Trophoblast cell (in vitro differentiated cells and primary cell): ENCODE results near the gene ZNF316.

Source experiments
- DNase-seq, 2 donors: peaks; one replicate each; pipeline ENCODE4 v3.0.0-alpha.2; 2016
- H2AFZ ChIP-seq: 2 replicates; pipeline ENCODE4 v1.6.1; 2013; ENCODE audit warnings: low read length, moderate library complexity, mild to moderate bottlenecking; ENCODE audit not compliant: insufficient read depth, poor library complexity
- H2AK5ac ChIP-seq: 2 replicates; pipeline ENCODE4 v1.6.1; 2013; ENCODE audit warnings: mild to moderate bottlenecking, low read length
- H2BK120ac ChIP-seq: 2 replicates; pipeline ENCODE4 v1.6.1; 2013; ENCODE audit warnings: low read length, mild to moderate bottlenecking, moderate library complexity; ENCODE audit not compliant: insufficient read depth, poor library complexity
- H2BK12ac ChIP-seq: 2 replicates; pipeline ENCODE4 v1.6.1; 2013; ENCODE audit warnings: mild to moderate bottlenecking, low read length, moderate library complexity
- H2BK5ac ChIP-seq: 2 replicates; pipeline ENCODE4 v1.6.1; 2013; ENCODE audit warnings: low read length, low read depth, moderate library complexity, mild to moderate bottlenecking; ENCODE audit not compliant: poor library complexity
- H3K14ac ChIP-seq: 2 replicates; pipeline ENCODE4 v1.6.1; 2013; ENCODE audit warnings: mild to moderate bottlenecking, low read length
- H3K18ac ChIP-seq: 2 replicates; pipeline ENCODE4 v1.6.1; 2013; ENCODE audit warnings: mild to moderate bottlenecking, low read length
- H3K23ac ChIP-seq: 2 replicates; pipeline ENCODE4 v1.6.1; 2013; ENCODE audit warnings: low read length
- H3K27ac ChIP-seq: 2 replicates; pipeline ENCODE4 v1.5.1; 2013; ENCODE audit warnings: low read depth, mild to moderate bottlenecking, inconsistent platforms, low read length, moderate library complexity
- H3K27me3 ChIP-seq: 2 replicates; pipeline ENCODE4 v1.6.1; 2013; ENCODE audit warnings: inconsistent platforms, mild to moderate bottlenecking, low read length, moderate library complexity; ENCODE audit not compliant: insufficient read depth
- H3K36me3 ChIP-seq, 2 experiments: 1 replicate in 1 of 2; 2 replicates in 1 of 2; pipeline ENCODE4 v1.6.1; 2013; ENCODE audit warnings: low read length in 2 of 2, mild to moderate bottlenecking in 2 of 2, moderate library complexity in 1 of 2; ENCODE audit not compliant: insufficient read depth in 2 of 2, control insufficient read depth in 1 of 2
- H3K4ac ChIP-seq: 2 replicates; pipeline ENCODE4 v1.6.1; 2013; ENCODE audit warnings: low read depth, mild to moderate bottlenecking, low read length, moderate library complexity
- H3K4me1 ChIP-seq, 2 experiments: 1 replicate in 1 of 2; 2 replicates in 1 of 2; pipeline ENCODE4 v1.6.1; 2013; ENCODE audit warnings: low read length in 2 of 2, mild to moderate bottlenecking in 2 of 2, moderate library complexity in 1 of 2; ENCODE audit not compliant: insufficient read depth in 2 of 2, control insufficient read depth in 1 of 2
- H3K4me2 ChIP-seq: 2 replicates; pipeline ENCODE4 v1.6.1; 2013; ENCODE audit warnings: inconsistent platforms, mild to moderate bottlenecking, low read length, moderate library complexity
- H3K4me3 ChIP-seq: 2 replicates; pipeline ENCODE4 v1.5.1; 2013; ENCODE audit warnings: mild to moderate bottlenecking, low read depth, low read length, inconsistent platforms
- H3K79me1 ChIP-seq: one replicate; pipeline ENCODE4 v1.6.1; 2013; ENCODE audit warnings: low read length
- H3K79me2 ChIP-seq: 2 replicates; pipeline ENCODE4 v1.6.1; 2013; ENCODE audit warnings: low read length, mild to moderate bottlenecking; ENCODE audit not compliant: control insufficient read depth, insufficient read depth, poor library complexity
- H3K9ac ChIP-seq: 2 replicates; pipeline ENCODE4 v1.6.1; 2013; ENCODE audit warnings: mild to moderate bottlenecking, low read length
- H3K9me3 ChIP-seq: 2 replicates; pipeline ENCODE4 v1.6.1; 2013; ENCODE audit warnings: low read depth, mild to moderate bottlenecking, control low read depth, inconsistent platforms, low read length; ENCODE audit not compliant: insufficient read depth
- H4K12ac ChIP-seq: 2 replicates; pipeline ENCODE4 v1.6.1; 2013; ENCODE audit warnings: low read depth, mild to moderate bottlenecking, low read length, moderate library complexity
- H4K8ac ChIP-seq: 2 replicates; pipeline ENCODE4 v1.6.1; 2013; ENCODE audit warnings: low read depth, mild to moderate bottlenecking, low read length, moderate library complexity
- H4K91ac ChIP-seq: one replicate; pipeline ENCODE4 v1.6.1; 2013; ENCODE audit warnings: low read depth, mild to moderate bottlenecking, low read length, moderate library complexity
- WGBS: extraction: QIAGEN DNeasy Blood & Tissue Kit; methylation state at CpG from one replicate; pipeline ENCODE4 v1.1.7; 2013; ENCODE audit warnings: missing lambda C conversion rate; ENCODE audit not compliant: insufficient read length, insufficient coverage; ENCODE audit errors: extremely low coverage; 5-methylcytosine and 5-hydroxymethylcytosine counted together

ZNF316 gene

GRCh38 chr7:6654842-6655610, 17.9 kb downstream of the ZNF316 start:
- peaks cover 0 to 2% of the 10 kb centered on the region in 2 experiments for H3K4me1 ChIP-seq
- H2BK5ac ChIP-seq = no peak overlapping the region
- H4K8ac ChIP-seq = no peak overlapping the region
- peaks cover 50 to 52% of the 10 kb centered on the region in 2 experiments for H3K36me3 ChIP-seq
- H3K79me2 ChIP-seq = no peaks in the 10 kb centered on the region
- H2BK12ac ChIP-seq = no peak overlapping the region
- no peak overlapping the region for H4K12ac ChIP-seq
- no peak overlapping the region for H4K91ac ChIP-seq
- no peaks in the 10 kb centered on the region for H3K79me1 ChIP-seq
- no peak overlapping the region for H3K4me3 ChIP-seq
- H3K4me2 ChIP-seq = no peak overlapping the region
- no peak for DNase-seq
- no peak overlapping the region for H3K18ac ChIP-seq
- no peak overlapping the region for H3K14ac ChIP-seq
- H3K4ac ChIP-seq = no peak overlapping the region
- no peak overlapping the region for H2AFZ ChIP-seq
- H3K9ac ChIP-seq = no peak overlapping the region
- no peaks in the 10 kb centered on the region for H3K27me3 ChIP-seq
- H3K23ac ChIP-seq = no peak overlapping the region
- no peak overlapping the region for H2AK5ac ChIP-seq
- peaks cover 21% of the 10 kb centered on the region for H3K9me3 ChIP-seq
- no CpG with 5 or more reads among the region's 48 CpGs for WGBS
- no peak overlapping the region for H3K27ac ChIP-seq
- no peak overlapping the region for H2BK120ac ChIP-seq

- no peak overlapping the region for H3K27ac ChIP-seq
- no peak for DNase-seq
- H3K36me3 ChIP-seq = peaks cover 43 to 45% of the 10 kb centered on the region in 2 experiments
- no peak overlapping the region for H3K4me3 ChIP-seq
- no peak overlapping the region for H4K8ac ChIP-seq
- no peak overlapping the region for H3K14ac ChIP-seq
- no peak overlapping the region for H3K4me2 ChIP-seq
- H3K9me3 ChIP-seq = peaks cover 21% of the 10 kb centered on the region
- H3K23ac ChIP-seq = no peak overlapping the region
- no peak overlapping the region for H4K12ac ChIP-seq
- H3K79me1 ChIP-seq = no peaks in the 10 kb centered on the region
- H2BK120ac ChIP-seq = no peak overlapping the region
- H3K27me3 ChIP-seq = no peaks in the 10 kb centered on the region
- no peak overlapping the region for H2AFZ ChIP-seq
- H2BK5ac ChIP-seq = no peak overlapping the region
- H3K18ac ChIP-seq = no peak overlapping the region
- H2AK5ac ChIP-seq = no peak overlapping the region
- no peak overlapping the region for H2BK12ac ChIP-seq
- H3K9ac ChIP-seq = no peak overlapping the region
- H3K79me2 ChIP-seq = no peaks in the 10 kb centered on the region
- H3K4me1 ChIP-seq = peaks cover 0 to 2% of the 10 kb centered on the region in 2 experiments
- WGBS = no CpG with 5 or more reads among the region's 17 CpGs
- H3K4ac ChIP-seq = no peak overlapping the region
- H4K91ac ChIP-seq = no peak overlapping the region
Measured at GRCh38 chr7:6655636-6656385, 18.7 kb downstream of the ZNF316 start.

- Histone ChIP-seq H3K27me3 (no peaks in the 10 kb centered on the region), H4K12ac (no peak overlapping the region), H3K79me1 (no peaks in the 10 kb centered on the region), H2BK5ac (no peak overlapping the region), H4K91ac (no peak overlapping the region), H3K36me3 (peaks cover 39 to 43% of the 10 kb centered on the region in 2 experiments), H3K27ac (no peak overlapping the region), H3K4me1 (peaks cover 0 to 2% of the 10 kb centered on the region in 2 experiments), H3K18ac (no peak overlapping the region), H3K14ac (no peak overlapping the region), H3K4me3 (no peak overlapping the region), H2BK120ac (no peak overlapping the region), H3K4me2 (no peak overlapping the region), H2BK12ac (no peak overlapping the region), H2AFZ (no peak overlapping the region), H3K79me2 (no peaks in the 10 kb centered on the region), H3K9ac (no peak overlapping the region), H2AK5ac (no peak overlapping the region), H3K9me3 (peaks cover 21% of the 10 kb centered on the region), H4K8ac (no peak overlapping the region), H3K23ac (no peak overlapping the region), H3K4ac (no peak overlapping the region)
- WGBS = no CpG with 5 or more reads among the region's 9 CpGs
- no peak for DNase-seq
Measured at GRCh38 chr7:6656413-6656812, 19.3 kb downstream of the ZNF316 start.

DNA sequence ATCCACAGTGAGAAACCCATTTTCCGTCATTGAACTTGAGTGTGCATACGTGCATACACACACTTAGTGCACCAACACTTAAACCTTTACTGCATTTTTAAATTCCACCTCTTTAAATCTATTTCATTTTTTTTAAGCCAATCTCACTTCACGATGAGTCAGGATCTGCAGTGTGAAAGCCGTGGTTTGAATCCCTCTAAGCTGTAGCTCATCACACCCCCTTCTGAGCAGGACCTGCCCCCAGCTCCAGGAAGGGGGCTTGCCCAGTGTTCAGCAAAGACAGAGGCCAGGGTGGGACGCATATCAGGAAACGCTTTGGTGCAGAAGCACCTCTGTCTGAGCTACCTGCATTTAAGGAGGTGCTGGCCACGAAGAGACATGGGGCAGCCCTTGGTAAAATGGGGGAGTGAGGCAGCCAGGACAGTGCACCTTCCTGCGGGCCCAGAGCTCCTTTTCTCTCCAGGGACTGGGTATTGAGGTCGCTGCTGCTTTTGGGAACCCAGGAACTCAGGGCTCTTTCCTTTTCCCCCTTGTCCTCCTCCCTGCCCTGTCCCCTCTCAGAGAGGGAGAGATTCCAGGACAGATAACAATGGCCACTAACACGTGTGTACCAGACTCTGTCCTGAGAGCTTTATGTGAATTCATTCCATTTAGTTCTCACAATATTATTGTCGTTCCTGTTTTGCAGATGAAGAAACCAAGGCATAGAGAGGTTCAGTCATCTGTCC, 21.7 kb downstream of the ZNF316 start:
- H3K9me3 ChIP-seq = peaks cover 9% of the 10 kb centered on the region
- H3K79me2 ChIP-seq = no peaks in the 10 kb centered on the region
- peaks cover 0 to 2% of the 10 kb centered on the region in 2 experiments for H3K4me1 ChIP-seq
- no peak overlapping the region for H4K12ac ChIP-seq
- DNase-seq = no peak
- no peak overlapping the region for H2AK5ac ChIP-seq
- no peak overlapping the region for H3K4ac ChIP-seq
- H2AFZ ChIP-seq = no peak overlapping the region
- no peak overlapping the region for H3K4me2 ChIP-seq
- no peak overlapping the region for H4K8ac ChIP-seq
- no peak overlapping the region for H2BK12ac ChIP-seq
- H3K23ac ChIP-seq = no peak overlapping the region
- H3K14ac ChIP-seq = no peak overlapping the region
- WGBS = 100% methylated on average over 1 of the region's 11 CpGs
- no peak overlapping the region for H4K91ac ChIP-seq
- H2BK5ac ChIP-seq = no peak overlapping the region
- peaks cover 18 to 19% of the 10 kb centered on the region in 2 experiments for H3K36me3 ChIP-seq
- no peaks in the 10 kb centered on the region for H3K79me1 ChIP-seq
- no peak overlapping the region for H3K27ac ChIP-seq
- no peak overlapping the region for H3K18ac ChIP-seq
- no peak overlapping the region for H3K4me3 ChIP-seq
- no peak overlapping the region for H3K9ac ChIP-seq
- no peak overlapping the region for H2BK120ac ChIP-seq
- H3K27me3 ChIP-seq = peaks cover 2% of the 10 kb centered on the region
